NB4 (cell line): Measurements from ENCODE around the gene TAS1R2.

ENCODE experiments used
- DNase-seq: peaks from one replicate; pipeline ENCODE4 v3.0.0; 2010; ENCODE audit warnings: low read depth
- H3K4me3 ChIP-seq: one replicate; pipeline ENCODE4 v1.5.1; 2011; ENCODE audit warnings: mild to moderate bottlenecking, low read depth, low read length, moderate library complexity
- CTCF ChIP-seq: IDR thresholded peaks from one replicate; pipeline ENCODE4 v1.5.1; 2012; ENCODE audit warnings: low read depth, low read length
- MAX ChIP-seq: IDR thresholded peaks from 2 replicates; pipeline ENCODE4 v1.6.1; 2011; ENCODE audit warnings: low read depth, low read length
- MYC ChIP-seq: IDR thresholded peaks from 2 replicates; pipeline ENCODE4 v1.6.1; 2011; ENCODE audit warnings: low read depth, low read length
- POLR2A ChIP-seq: IDR thresholded peaks from 2 replicates; pipeline ENCODE4 v1.6.1; 2011; ENCODE audit warnings: mild to moderate bottlenecking; ENCODE audit not compliant: insufficient read length; ENCODE audit errors: extremely low read depth

TAS1R2 gene

GRCh38 chr1:18805925-18806849, 53.3 kb downstream of the TAS1R2 start:
- DNase-seq: no peak
- TF ChIP-seq POLR2A (no peak), MYC (no peak), MAX (no peak), CTCF (no peak)

DNA sequence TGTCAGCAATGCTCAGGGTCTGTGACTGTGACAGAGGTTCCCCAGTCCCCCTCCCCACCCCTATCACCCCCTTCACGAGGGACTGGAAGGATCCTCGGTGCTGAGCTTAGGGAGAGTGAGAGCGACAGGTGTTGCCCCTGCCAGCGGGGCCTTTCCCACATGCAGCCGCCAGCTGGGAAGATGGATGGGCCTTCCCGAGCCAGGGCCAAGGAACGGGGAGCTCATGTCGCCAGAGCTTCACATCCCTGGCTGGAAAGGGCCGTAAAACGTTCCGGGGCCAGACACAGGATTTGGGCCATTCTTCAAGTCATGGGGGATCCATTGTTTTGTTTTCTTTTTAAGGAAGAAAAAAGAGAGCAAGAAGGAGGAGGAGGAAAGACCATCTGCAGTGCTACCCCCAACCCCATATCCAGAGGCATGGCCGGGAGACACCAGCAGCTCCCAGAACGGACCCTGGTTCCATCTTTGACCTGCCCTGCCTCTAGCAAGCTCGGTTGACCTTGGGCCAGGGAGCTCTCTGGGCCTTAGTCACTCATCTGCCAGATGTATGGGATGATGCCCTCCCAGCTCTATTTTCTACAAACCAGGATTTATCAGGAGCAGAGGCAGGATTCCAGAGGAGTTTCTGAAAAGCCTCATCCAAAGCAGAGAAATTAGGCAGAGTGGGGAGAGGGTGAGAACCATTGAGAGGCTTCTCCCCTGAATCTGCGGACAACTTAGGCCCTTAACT, 54.1 kb downstream of the TAS1R2 start:
- no peak for DNase-seq
- TF ChIP-seq POLR2A: no peak
- no peak for TF ChIP-seq CTCF
- no peak for TF ChIP-seq MYC
- TF ChIP-seq MAX: no peak
- H3K4me3 ChIP-seq: no peak overlapping the region

More at GRCh38 chr1:18805925-18806849, 53.3 kb downstream of the TAS1R2 start:
- H3K4me3 ChIP-seq: no peak overlapping the region

DNA sequence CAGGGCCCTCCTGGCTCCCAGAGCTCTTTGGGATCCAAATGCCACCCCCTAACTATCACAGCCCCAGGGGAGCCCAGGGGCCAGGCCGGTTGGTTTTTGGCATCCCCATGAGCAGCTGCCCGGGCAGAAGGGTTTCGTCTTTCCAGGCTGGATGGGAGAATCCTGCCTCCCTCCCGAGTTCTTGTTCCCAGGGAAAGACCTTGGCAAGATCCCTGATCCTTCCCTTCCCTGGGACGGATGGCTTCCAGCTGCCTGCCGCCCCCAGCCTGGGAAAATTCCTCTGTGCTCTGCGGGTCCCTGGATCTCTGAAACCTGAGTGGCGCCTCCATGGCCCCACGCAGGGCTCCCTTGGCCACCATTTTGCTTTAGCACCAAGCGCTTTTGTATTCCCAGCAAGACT, 55.6 kb downstream of the TAS1R2 start:
- H3K4me3 ChIP-seq: no peak overlapping the region
- TF ChIP-seq POLR2A (no peak), CTCF (no peak), MAX (no peak)
- DNase-seq: no peak

- no peak for DNase-seq
- no peak overlapping the region for H3K4me3 ChIP-seq
- TF ChIP-seq CTCF: no peak
- no peak for TF ChIP-seq MYC
- no peak for TF ChIP-seq MAX
- TF ChIP-seq POLR2A: no peak
Measured at GRCh38 chr1:18803151-18803791, 56.2 kb downstream of the TAS1R2 start.

DNA sequence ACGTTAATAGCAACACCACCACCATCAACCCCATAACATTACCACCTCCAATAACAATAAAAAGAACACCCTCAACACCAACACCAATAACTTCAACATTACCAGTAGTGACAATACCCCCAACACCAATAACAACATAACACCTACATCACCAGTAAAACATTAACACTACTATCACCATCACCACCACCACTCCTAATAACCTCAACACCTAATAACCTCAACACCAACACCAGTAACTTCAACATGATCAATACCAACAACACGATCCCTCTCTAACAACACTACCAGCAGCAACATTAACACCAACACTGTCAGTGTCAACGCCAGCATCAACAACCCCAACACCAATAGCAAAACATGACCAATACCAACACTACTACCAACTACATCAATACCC, 57.2 kb downstream of the TAS1R2 start:
- H3K4me3 ChIP-seq: no peak overlapping the region
- TF ChIP-seq MYC (no peak), MAX (no peak), POLR2A (no peak), CTCF (no peak)
- no peak for DNase-seq
